ENCODE results near the gene MACROD2.
"Not testable (repeated sequence)": the region's sequence is repeated elsewhere in the genome, so short reads cannot be mapped to it uniquely, and the experiment has no call there.

Gene MACROD2

GRCh38 chr20:13995086-13995665 lies at the start of gene MACROD2:
Gene MACROD2, plus strand, starts transcription at chr20:13995516.
- peak; percentile 68 for DNase-seq

GRCh38 chr20:13947719-13948118 lies 47.6 kb upstream of the MACROD2 start:
- no peak for DNase-seq

GRCh38 chr20:13953227-13953626 lies 42.1 kb upstream of the MACROD2 start:
- DNase-seq: no peak

- no peak for DNase-seq
These were observed 35.2 kb upstream of the MACROD2 start for GRCh38 chr20:13960119-13960518.

- DNase-seq: no peak
These were observed 34.8 kb upstream of the MACROD2 start for GRCh38 chr20:13960525-13960924.

- no peak for DNase-seq
These were observed 11.1 kb upstream of the MACROD2 start for GRCh38 chr20:13984211-13984610.

GRCh38 chr20:13990465-13990864 lies 4.9 kb upstream of the MACROD2 start, which contains the start of gene SEL1L2:
Gene SEL1L2, minus strand, starts transcription at chr20:13990614. Its CDS starts 80 bp downstream, at chr20:13990534.
- DNase-seq: no peak

- DNase-seq: no peak
These were observed 4.0 kb upstream of the MACROD2 start for GRCh38 chr20:13991311-13991710.

GRCh38 chr20:13991955-13992354 lies 3.4 kb upstream of the MACROD2 start:
- not testable (repeated sequence) for DNase-seq

GRCh38 chr20:13995841-13996240 lies 525 bp downstream of the MACROD2 start:
- no peak for DNase-seq

GRCh38 chr20:13996265-13996664 lies 949 bp downstream of the MACROD2 start:
- no peak for DNase-seq

- DNase-seq: no peak
These were observed 5.6 kb downstream of the MACROD2 start for GRCh38 chr20:14000917-14001316.

GRCh38 chr20:14005996-14006395 lies 10.7 kb downstream of the MACROD2 start:
- no peak for DNase-seq

GRCh38 chr20:14009208-14009607 lies 13.9 kb downstream of the MACROD2 start:
- DNase-seq: no peak

- DNase-seq: no peak
These were observed 17.4 kb downstream of the MACROD2 start for GRCh38 chr20:14012671-14013070.

GRCh38 chr20:14030991-14031390 lies 35.7 kb downstream of the MACROD2 start:
- DNase-seq: no peak

- no peak for DNase-seq
These were observed 38.0 kb downstream of the MACROD2 start for GRCh38 chr20:14033310-14033709.

- no peak for DNase-seq
These were observed 41.3 kb downstream of the MACROD2 start for GRCh38 chr20:14036567-14036966.

- DNase-seq: not testable (repeated sequence)
These were observed 49.5 kb downstream of the MACROD2 start for GRCh38 chr20:14044712-14045276.

- no peak for DNase-seq
These were observed 51.2 kb downstream of the MACROD2 start for GRCh38 chr20:14046534-14046933.

GRCh38 chr20:14049111-14049510 lies 53.8 kb downstream of the MACROD2 start:
- no peak for DNase-seq

- no peak for DNase-seq
These were observed 56.1 kb downstream of the MACROD2 start for GRCh38 chr20:14051454-14051853.

GRCh38 chr20:14055127-14055742 lies 59.9 kb downstream of the MACROD2 start:
- DNase-seq: peak; percentile 45

GRCh38 chr20:14062171-14062570 lies 66.9 kb downstream of the MACROD2 start:
- no peak for DNase-seq

GRCh38 chr20:14062786-14063185 lies 67.5 kb downstream of the MACROD2 start:
- DNase-seq: no peak

All from MV-4-11 (cell line).